NCI-H1105 treated with DMSO at 0.1 percent for 48 hours (cell line): ENCODE results near the gene DCTD.
A peak's percentile ranks its signal among the peaks of the same experiment; 100 is the strongest.

Experiments used
- DNase-seq: peaks from one replicate; lab custom pipeline; 2025; lab: John Stamatoyannopoulos, UW

Gene DCTD

GRCh38 chr4:182869697-182870096 is 47.5 kb downstream of the DCTD start:
- DNase-seq, result no peak

DNA sequence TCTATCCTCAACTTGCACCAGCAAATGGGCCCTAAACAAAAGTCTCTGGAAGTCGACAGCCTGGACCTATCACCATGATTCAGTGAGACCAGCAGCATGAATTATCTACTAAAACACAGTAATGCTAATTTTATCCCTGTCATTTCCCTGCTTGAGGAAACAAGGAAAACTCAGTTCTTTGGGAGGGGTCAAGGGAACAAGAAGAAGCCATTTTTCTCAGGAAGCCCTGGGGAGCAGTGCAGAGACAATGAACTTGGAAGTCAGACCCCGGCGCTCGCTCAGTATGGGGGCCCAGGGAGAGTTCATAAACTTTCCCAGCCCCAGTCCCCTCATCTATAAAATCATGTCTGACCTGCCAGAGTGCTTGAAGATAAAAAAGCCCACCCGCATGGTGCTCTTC is 50.4 kb downstream of the DCTD start:
- DNase-seq, result no peak

DNA sequence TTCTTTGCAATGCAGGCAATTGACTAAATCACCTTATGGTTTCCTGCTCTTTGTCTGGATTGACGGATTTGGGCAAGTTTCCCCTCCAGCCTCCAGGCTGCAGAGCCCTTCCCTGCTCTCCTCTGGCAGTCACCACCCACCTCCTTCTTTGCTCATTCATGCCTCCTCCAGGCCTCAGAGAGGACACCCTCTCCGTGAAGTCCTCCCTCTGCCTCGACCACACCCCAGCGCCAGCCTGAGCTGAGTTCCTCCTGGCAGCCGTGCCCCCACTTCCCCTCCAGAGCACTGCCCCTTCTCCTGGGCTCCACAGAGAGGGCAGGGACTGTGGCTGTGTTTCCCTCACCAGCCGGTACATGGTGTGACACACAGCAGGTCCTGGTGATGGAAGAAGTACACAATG is 53.7 kb downstream of the DCTD start:
- peak; percentile 51 for DNase-seq

GRCh38 chr4:182862921-182863320 is 54.3 kb downstream of the DCTD start:
- DNase-seq, result peak; percentile 88

- DNase-seq, result peak; percentile 55
These were observed 54.9 kb downstream of the DCTD start for GRCh38 chr4:182862141-182862875.

DNA sequence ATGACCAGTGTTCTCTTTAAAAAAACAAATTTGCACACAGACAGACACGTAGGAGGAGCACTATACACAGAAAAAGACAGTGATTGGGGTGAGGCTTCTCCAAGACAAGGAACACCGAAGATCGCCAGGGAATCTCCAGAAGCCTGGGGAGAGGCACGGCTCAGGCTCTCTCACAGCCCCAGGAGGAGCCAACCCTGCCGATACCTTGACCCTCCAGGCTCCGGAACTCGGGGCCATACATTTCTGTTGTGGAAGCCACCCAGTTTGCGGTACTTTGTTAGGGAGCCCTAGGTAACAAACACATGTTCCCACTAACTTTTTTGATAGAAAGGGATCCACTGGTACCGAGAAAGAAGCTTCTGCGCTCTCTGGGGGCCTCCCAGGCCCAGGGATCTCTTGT is 55.8 kb downstream of the DCTD start:
- DNase-seq, result no peak

DNA sequence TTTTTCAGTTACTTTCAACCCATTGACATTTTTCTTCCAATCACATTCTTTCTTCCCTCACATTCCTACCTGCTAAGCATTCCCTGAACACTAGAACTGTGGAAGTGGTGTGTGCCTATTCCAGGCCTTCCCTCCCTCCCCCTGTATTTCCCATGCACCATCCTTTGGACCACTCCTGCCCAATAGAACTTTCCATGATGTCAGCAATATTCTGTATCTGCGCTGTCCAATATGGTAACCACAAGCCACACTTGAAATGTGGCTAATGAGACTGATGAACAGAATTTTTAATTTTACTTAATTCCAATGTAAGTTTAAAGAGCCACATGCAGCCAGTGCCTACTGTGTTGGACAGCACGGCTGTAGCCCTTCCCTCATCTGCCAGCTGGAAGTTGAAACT is 57.5 kb downstream of the DCTD start:
- no peak for DNase-seq

DNA sequence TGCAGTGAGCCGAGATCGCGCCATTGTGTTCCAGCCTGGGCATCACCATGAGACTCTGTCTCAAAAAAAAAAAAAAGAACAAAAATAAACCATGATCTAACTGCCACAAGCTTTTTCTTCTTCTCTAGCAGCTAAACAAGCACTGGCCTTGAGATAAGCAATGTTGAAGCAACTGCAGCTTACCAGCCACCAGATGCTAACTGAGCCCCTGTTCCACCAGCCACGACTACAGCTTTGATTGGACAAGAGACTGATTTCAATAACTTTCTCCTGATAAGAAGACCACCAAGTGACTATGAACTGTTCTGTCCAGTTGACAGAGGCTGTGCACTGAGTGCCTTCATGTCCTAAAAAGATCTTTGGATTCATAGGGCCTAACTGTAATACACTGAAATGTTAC is 58.5 kb downstream of the DCTD start:
- no peak for DNase-seq

DNA sequence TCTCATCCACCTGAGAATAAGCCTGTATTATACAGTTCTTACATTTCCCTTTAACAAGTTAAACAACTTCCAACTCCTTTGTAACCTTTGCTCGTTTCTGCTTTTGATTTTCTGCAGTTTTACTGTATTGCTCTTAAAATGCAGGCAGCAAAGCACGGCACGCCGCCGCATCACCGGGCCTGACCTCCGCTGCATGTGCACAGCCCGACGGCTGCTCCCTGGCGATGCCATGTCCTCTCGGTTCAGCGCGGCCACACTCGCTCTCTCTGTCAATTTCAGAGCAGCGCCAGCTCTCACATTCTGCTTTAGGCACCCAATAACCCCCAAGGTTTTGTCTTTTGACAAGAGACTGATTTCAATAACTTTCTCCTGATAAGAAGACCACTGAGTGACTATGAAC is 60.3 kb downstream of the DCTD start:
- DNase-seq, result no peak

- no peak for DNase-seq
These were observed 61.3 kb downstream of the DCTD start for GRCh38 chr4:182855877-182856276.

GRCh38 chr4:182855312-182855711 is 61.9 kb downstream of the DCTD start:
- no peak for DNase-seq

DNA sequence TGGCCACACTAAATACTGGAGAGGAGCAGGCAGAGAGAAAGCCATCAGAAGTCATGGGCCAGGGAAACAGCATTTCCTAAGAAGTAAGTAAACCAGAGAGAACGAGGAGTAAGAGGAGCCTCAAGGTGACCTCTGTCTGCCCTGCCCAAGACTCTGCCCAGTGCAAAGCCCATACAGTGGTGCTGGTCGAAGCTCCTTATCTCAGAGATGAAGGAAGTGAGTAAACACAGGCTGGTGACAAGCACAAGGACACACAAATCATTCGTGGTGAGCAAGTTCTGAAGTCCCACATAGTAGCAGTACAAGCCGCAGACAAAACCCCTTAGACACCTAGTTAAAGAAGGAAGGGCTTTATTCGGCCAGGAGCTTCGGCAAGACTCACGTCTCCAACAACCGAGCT is 62.7 kb downstream of the DCTD start:
- DNase-seq, result no peak

GRCh38 chr4:182853731-182854330 is 63.4 kb downstream of the DCTD start:
- no peak for DNase-seq

DNA sequence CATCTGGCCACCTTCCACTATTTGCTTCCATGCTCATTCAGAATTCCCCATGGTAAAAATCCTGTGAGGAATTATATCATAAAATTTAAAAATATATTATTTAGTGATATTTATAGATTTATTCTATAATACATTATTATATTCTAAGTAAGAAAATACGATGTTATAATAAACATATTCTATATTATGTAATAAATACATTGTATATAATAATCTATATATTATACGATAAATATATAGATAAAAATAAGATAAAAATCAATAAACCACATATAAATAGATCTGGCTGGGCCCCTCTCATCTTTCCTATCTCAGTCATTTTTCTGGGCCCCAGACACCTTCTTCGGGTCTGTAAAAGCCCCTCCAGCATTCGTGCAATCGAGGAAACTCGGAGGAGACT is 68.5 kb downstream of the DCTD start:
- no peak for DNase-seq

GRCh38 chr4:182847576-182848450 is 69.4 kb downstream of the DCTD start:
- no peak for DNase-seq

DNA sequence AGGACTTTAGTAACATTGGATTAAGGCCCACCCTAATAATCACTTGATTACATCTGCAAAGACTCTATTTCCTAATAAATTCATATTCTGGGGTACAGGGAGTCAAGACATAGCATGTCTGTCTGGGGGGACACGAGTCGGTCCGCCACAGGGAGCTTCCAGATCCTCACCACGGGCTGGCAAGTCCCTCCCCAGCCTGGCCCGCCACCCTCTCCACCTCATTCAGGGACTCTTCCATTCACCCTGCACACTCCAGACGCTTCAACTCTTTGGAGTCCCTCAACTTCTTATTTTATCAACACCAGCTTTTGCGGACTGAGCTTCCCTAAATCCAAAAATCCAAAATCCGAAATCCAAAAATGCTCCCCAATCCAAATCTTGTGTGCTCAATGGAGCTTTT is 71.2 kb downstream of the DCTD start:
- DNase-seq, result no peak

GRCh38 chr4:182845618-182846017 is 71.6 kb downstream of the DCTD start:
- no peak for DNase-seq

DNA sequence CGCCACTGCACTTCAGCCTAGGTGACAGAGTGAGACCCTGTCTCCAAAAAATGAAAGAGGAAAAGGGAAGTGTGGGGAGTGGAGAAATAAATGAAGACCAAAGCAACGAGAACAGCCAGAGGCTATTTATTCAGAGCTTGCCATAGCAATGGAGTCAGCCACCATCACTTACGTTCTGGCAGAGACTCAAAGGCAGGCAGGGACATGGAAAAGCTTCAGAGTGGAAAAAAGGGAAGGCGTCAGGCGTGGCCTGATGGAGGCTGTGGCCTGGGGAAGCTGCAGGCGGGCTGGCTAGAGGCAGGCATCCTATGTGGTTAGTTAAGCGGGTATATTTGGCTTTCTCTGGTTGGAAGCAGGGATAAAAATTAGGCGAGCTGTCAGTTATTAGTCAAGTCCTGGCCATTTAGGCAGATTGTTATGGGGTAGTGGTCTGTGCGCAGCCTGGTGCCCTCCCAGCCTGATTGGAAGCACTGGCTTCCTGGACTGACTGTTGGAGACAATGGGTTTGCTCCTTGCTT is 73.3 kb downstream of the DCTD start:
- peak; percentile 0 for DNase-seq

DNA sequence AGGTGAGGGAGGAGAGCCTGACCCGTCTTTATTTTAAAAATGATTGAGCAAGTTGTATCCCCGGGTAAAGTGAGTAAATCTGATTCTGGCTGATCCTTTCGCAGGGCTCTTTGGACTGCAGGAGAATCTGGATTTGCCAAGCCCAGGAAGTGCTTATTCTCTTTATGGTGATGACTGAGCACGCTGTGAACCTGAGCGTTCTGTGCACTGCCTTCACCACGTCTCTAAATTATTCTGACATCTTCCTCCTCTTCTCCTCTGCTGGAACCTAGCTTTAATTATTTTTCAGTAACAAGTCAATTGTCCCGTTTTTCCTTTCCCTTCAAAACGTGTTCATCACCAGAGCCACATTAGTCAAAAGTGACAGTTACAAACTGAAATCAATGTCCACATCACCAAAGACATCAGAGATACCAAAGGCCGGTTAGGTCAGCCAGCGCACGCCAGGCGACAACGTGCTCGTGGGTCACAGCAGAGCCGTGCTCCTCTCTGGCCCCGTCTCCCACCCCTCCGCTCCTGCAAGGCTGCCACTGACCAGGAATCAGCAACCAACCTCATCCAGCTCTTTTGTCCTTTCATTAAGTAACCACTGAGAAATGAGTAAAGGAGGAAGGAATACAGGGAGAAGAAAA is 74.3 kb downstream of the DCTD start:
- no peak for DNase-seq

- DNase-seq, result no peak
These were observed 75.0 kb downstream of the DCTD start for GRCh38 chr4:182842104-182842600.

GRCh38 chr4:182840108-182840507 is 77.1 kb downstream of the DCTD start:
- DNase-seq, result no peak
